ENCODE results near the gene KIF5A. TPM values are rescaled to one million over a fixed set of nuclear protein-coding genes. Genes with fewer than 3 reads are reported as not detected.
A peak's percentile ranks its signal among the peaks of the same experiment; 100 is the strongest.

Gene KIF5A
- total and polyA plus RNA-seq, 2 of the 13 experiments (the other 11 are each of a cell fraction or from before 2014, with no cell fraction given): 1.6 to 11.9 TPM

- TF ChIP-seq ZNF576 (CRISPR knock-in tag; IDR thresholded peaks at IDR 0.05) (no peak), ZNF337 (CRISPR knock-in tag; IDR thresholded peaks at IDR 0.05; ENCODE audit: borderline replicate concordance, low read depth) (no peak), GABPA (IDR thresholded peaks at IDR 0.05; ENCODE audit: low read depth, low read length) (peak; percentile 22; the same call in 1 of the 2 replicates), GABPA (CRISPR knock-in tag; IDR thresholded peaks at IDR 0.05; ENCODE audit: low read depth) (peak; percentile 66; the same call in 1 of the 2 replicates), FOXK2 (IDR thresholded peaks at IDR 0.05) (no peak), KIAA2018 (CRISPR knock-in tag; IDR thresholded peaks at IDR 0.05; ENCODE audit: borderline replicate concordance) (no peak), ZNF737 (CRISPR knock-in tag; IDR thresholded peaks at IDR 0.05; ENCODE audit: borderline replicate concordance) (no peak), ZNF639 (CRISPR knock-in tag; conservative IDR thresholded peaks at IDR 0.05) (peak; percentile 55; the same call in 1 of the 2 replicates), MIER3 (CRISPR knock-in tag; IDR thresholded peaks at IDR 0.05; ENCODE audit: borderline replicate concordance) (no peak), ZKSCAN5 (CRISPR knock-in tag; IDR thresholded peaks at IDR 0.05) (no peak), ZNF331 (CRISPR knock-in tag; IDR thresholded peaks at IDR 0.05) (no peak), CHCHD3 (CRISPR knock-in tag; IDR thresholded peaks at IDR 0.05) (no peak), NONO (IDR thresholded peaks at IDR 0.05) (no peak), NONO (CRISPR knock-in tag; conservative IDR thresholded peaks at IDR 0.05) (no peak; the same call in 1 of the 2 replicates), CEBPG (CRISPR knock-in tag; IDR thresholded peaks at IDR 0.05) (no peak), ZNF124 (CRISPR knock-in tag; IDR thresholded peaks at IDR 0.05) (no peak), GATAD1 (CRISPR knock-in tag; IDR thresholded peaks at IDR 0.05) (peak; percentile 82; the same call in 1 of the 2 replicates), ZNF329 (CRISPR knock-in tag; IDR thresholded peaks at IDR 0.05; ENCODE audit: low read depth) (no peak), TFE3 (CRISPR knock-in tag; IDR thresholded peaks at IDR 0.05) (peak; percentile 33; the same call in 1 of the 2 replicates)
These were observed 3.2 kb upstream of the KIF5A start, which contains the start of gene DCTN2 (continued) for GRCh38 chr12:57546438-57547287.
